Bronchial epithelial cell (primary cell): ENCODE measurements around the gene ITGB3. TPM values are rescaled to one million over a fixed set of nuclear protein-coding genes. Genes with fewer than 3 reads are reported as not detected.

Experiments used
- DNase-seq: peaks from one replicate; pipeline ENCODE4 v3.0.0-alpha.2; 2010; ENCODE audit warnings: low read depth
- FAIRE-seq: peaks from 2 replicates; lab custom pipeline; 2011; peaks lifted over from hg19 to GRCh38; lab: Jason Lieb, UNC
- H3K27me3 ChIP-seq: 2 replicates; pipeline ENCODE4 v1.5.1; 2011; ENCODE audit warnings: low read length; ENCODE audit not compliant: control insufficient read depth, insufficient read depth
- H3K36me3 ChIP-seq: 2 replicates; pipeline ENCODE4 v1.5.1; 2011; ENCODE audit warnings: low read length; ENCODE audit not compliant: control insufficient read depth, insufficient read depth
- H3K4me3 ChIP-seq: 2 replicates; pipeline ENCODE4 v1.5.1; 2011; ENCODE audit warnings: mild to moderate bottlenecking, low read depth, low read length, control low read depth
- total RNA-seq: library from RNA; depleted of rRNA; stranded (reverse); fragments of >200 nt; gene quantifications from 2 replicates; pipeline ENCODE4 v1.2.1, GENCODE V29; 2014
- TF ChIP-seq, protein P1 (sequence below): IDR thresholded peaks from 2 replicates; pipeline ENCODE4 v1.5.1; 2011; ENCODE audit warnings: mild to moderate bottlenecking, moderate library complexity, low read length, control low read depth, inconsistent platforms; ENCODE audit not compliant: insufficient read depth, severe bottlenecking

ITGB3 gene
- total RNA-seq, 1 donor from 2014 or later: 0.26 TPM

DNA sequence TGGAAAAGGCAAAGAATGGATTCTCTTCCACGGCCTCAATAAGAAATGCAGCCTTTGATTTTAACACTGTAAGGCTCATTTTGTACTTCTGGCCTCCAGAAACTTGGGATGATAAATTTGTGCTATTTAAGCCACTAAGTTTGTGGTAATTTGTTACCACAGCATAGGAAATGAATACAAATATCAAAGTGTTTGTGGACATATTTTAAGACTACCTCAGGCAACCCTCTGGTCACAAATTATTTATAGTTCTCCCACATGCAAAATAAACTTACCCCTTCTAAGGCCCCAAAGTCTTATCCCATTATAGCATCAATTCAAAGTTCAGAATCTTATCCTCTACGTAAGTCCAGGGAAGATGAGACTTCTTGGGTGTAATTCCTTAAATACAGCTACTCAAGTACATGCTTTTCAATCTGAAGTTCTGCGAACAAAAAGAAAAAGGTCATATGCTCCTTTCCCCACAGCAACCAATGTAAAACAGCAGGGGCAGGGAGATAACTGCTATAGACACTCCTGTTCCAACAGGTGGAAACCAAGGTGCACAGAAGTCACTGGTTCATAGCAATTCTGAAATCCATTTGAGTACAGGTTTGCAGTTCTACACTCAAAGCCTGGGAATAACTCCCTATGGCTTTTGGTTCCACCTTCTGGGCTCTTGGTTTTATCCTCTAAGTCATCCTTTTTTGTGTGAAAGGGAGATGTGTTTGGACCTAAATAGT, 64.7 kb downstream of the ITGB3 start:
- no peak for FAIRE-seq
- H3K27me3 ChIP-seq: no peaks in the 10 kb centered on the region
- no peak overlapping the region for H3K4me3 ChIP-seq
- TF ChIP-seq, protein P1, sequence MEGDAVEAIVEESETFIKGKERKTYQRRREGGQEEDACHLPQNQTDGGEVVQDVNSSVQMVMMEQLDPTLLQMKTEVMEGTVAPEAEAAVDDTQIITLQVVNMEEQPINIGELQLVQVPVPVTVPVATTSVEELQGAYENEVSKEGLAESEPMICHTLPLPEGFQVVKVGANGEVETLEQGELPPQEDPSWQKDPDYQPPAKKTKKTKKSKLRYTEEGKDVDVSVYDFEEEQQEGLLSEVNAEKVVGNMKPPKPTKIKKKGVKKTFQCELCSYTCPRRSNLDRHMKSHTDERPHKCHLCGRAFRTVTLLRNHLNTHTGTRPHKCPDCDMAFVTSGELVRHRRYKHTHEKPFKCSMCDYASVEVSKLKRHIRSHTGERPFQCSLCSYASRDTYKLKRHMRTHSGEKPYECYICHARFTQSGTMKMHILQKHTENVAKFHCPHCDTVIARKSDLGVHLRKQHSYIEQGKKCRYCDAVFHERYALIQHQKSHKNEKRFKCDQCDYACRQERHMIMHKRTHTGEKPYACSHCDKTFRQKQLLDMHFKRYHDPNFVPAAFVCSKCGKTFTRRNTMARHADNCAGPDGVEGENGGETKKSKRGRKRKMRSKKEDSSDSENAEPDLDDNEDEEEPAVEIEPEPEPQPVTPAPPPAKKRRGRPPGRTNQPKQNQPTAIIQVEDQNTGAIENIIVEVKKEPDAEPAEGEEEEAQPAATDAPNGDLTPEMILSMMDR: no peak
- no peak for DNase-seq
- no peaks in the 10 kb centered on the region for H3K36me3 ChIP-seq

GRCh38 chr17:47320879-47321502, 67.4 kb downstream of the ITGB3 start:
- TF ChIP-seq, protein P1: no peak
- DNase-seq (no peak), FAIRE-seq (no peak)
- Histone ChIP-seq H3K4me3 (no peak overlapping the region), H3K36me3 (no peaks in the 10 kb centered on the region), H3K27me3 (no peaks in the 10 kb centered on the region)

GRCh38 chr17:47323382-47324223, 70.0 kb downstream of the ITGB3 start, which contains the start of gene EFCAB13:
Gene EFCAB13, plus strand, starts transcription at chr17:47323955. Its CDS starts 4,399 bp downstream, at chr17:47328354.
- TF ChIP-seq, protein P1: no peak
- DNase-seq: peak; percentile 55
- Histone ChIP-seq H3K27me3 (no peaks in the 10 kb centered on the region), H3K4me3 (peak within 1 kb of the TSS; percentile 76), H3K36me3 (no peaks in the 10 kb centered on the region)
- no peak for FAIRE-seq

DNA sequence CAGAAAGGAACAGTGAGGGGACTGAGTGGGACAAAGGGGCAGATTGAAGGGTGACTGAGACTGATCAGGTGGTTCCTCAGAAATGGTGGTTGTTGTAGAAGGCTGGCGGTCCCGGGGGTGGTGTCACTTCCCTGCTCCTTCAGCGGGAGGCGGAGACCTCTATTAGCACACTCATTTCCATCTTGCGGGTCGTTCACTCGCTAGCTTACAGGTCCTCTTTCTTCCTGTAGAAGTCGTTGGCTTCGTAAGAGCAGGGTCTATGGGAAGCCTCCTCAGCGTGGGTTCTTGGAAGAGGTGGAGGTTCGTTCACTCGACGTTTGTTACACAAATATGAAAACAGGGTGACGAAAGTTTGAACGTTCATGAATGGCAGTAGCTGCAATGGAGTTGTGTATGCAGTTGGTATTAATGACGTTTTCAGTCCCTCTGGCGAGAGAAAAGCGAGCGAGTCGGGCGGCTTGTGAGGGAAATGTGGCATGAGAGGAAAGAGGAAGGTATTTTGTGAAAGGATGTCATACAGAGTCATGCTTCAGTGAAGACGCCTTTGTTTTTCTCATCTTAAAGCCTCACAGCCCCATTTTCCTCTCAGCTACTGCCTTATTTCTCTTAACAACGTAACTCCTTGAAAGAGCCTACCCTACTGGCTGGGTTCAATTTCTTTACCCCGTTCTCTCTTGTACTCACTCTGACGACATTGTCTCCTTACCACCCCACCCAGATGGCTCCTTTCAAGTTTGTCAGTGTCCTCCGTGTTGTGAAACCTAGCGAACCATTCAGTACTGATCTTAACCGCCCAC, 70.8 kb downstream of the ITGB3 start:
- peak overlapping the region; percentile 76 for H3K4me3 ChIP-seq
- H3K27me3 ChIP-seq: no peaks in the 10 kb centered on the region
- H3K36me3 ChIP-seq: no peaks in the 10 kb centered on the region
- TF ChIP-seq, protein P1: no peak
- no peak for FAIRE-seq
- peak; percentile 37 for DNase-seq

GRCh38 chr17:47325176-47325575, 71.5 kb downstream of the ITGB3 start:
- Histone ChIP-seq H3K36me3 (no peaks in the 10 kb centered on the region), H3K4me3 (no peak overlapping the region), H3K27me3 (no peaks in the 10 kb centered on the region)
- DNase-seq (no peak), FAIRE-seq (no peak)
- TF ChIP-seq, protein P1: no peak
